ENCODE data around the gene P4HB.

Gene P4HB

DNA sequence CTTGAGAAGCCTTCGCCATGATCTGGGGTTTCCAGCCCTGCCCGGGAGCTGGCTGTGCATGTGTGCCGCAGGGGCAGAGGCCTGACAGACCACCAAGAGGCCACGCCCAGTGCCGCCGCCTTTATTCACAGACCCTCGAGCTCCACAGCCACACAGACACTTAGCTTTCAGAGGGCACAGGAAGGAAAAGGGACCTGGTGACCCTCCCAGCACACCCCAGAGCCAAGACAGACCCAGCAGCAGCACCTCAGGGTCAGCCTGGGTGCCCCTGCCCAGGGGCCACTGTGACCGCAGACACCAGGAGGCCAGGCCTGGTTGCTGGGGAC, 38.1 kb downstream of the P4HB start:
- peaks cover 2% of the 10 kb centered on the region for H3K36me3 Mint-ChIP-seq
- H3K27ac Mint-ChIP-seq: no peak overlapping the region
- H3K9me3 Mint-ChIP-seq (ENCODE audit: low read depth): no peaks in the 10 kb centered on the region
- peaks cover 2% of the 10 kb centered on the region for H3K27me3 Mint-ChIP-seq
- no peaks in the 10 kb centered on the region for H3K4me1 Mint-ChIP-seq (ENCODE audit: low read depth)
- H3K4me3 Mint-ChIP-seq: no peak overlapping the region

- Mint-ChIP-seq H3K9me3 (ENCODE audit: low read depth) (no peaks in the 10 kb centered on the region), H3K27me3 (peaks cover 4% of the 10 kb centered on the region), H3K27ac (no peak overlapping the region), H3K36me3 (peaks cover 2% of the 10 kb centered on the region), H3K4me1 (ENCODE audit: low read depth) (no peaks in the 10 kb centered on the region), H3K4me3 (no peak overlapping the region)
Measured at GRCh38 chr17:81821603-81822311, 38.6 kb downstream of the P4HB start.

DNA sequence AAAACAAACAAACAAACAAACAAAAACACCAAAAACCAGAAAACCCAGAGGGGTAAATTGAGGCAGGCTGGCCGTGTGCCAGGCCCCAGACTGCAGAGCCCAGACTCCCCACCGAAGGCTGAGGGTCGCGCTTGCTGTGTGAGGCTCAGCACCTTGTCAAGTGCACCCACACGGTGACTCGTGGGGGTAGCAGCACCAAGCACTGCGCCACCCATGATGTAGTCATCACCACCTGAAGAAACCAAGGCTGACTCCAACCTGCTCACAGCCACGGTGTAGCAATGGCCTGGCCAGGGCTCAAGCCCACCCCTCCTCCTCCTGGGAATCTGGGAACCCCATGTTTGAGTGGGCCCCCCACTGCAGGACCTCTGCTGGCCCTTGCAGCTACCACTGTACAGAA, 39.2 kb downstream of the P4HB start:
- H3K4me3 Mint-ChIP-seq: no peak overlapping the region
- no peaks in the 10 kb centered on the region for H3K4me1 Mint-ChIP-seq (ENCODE audit: low read depth)
- peaks cover 5% of the 10 kb centered on the region for H3K27me3 Mint-ChIP-seq
- H3K27ac Mint-ChIP-seq: no peak overlapping the region
- H3K9me3 Mint-ChIP-seq (ENCODE audit: low read depth): no peaks in the 10 kb centered on the region
- H3K36me3 Mint-ChIP-seq: peaks cover 2% of the 10 kb centered on the region

- Mint-ChIP-seq H3K4me3 (no peak overlapping the region), H3K27ac (no peak overlapping the region), H3K27me3 (peaks cover 7% of the 10 kb centered on the region)
Measured at GRCh38 chr17:81819708-81820107, 40.6 kb downstream of the P4HB start.

DNA sequence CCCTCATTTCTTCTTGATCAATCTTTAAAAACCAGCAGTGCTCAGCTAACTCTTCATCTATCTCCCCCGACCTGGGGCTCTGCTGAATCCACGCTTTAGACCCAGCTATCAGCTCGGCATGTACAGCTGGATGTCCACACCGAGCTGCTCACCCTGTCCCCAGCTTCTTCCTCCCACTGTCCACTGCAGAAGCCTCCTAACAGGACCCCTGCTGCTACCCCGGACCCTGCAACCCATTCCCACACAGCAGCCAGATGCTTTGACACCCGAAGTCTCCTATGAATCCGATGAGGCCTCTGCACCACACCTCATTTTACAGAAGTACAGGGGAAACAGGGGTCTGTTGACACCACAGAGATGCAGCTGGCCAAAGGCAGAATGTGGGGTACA, 42.6 kb downstream of the P4HB start:
- H3K27me3 Mint-ChIP-seq: peaks cover 7% of the 10 kb centered on the region
- no peaks in the 10 kb centered on the region for H3K9me3 Mint-ChIP-seq (ENCODE audit: low read depth)
- no peaks in the 10 kb centered on the region for H3K36me3 Mint-ChIP-seq
- no peak overlapping the region for H3K27ac Mint-ChIP-seq
- no peak overlapping the region for H3K4me3 Mint-ChIP-seq
- no peaks in the 10 kb centered on the region for H3K4me1 Mint-ChIP-seq (ENCODE audit: low read depth)

More at GRCh38 chr17:81819708-81820107, 40.6 kb downstream of the P4HB start:
- Mint-ChIP-seq H3K4me1 (ENCODE audit: low read depth) (no peaks in the 10 kb centered on the region), H3K9me3 (ENCODE audit: low read depth) (no peaks in the 10 kb centered on the region), H3K36me3 (peaks cover 2% of the 10 kb centered on the region)

- Mint-ChIP-seq H3K9me3 (ENCODE audit: low read depth) (no peaks in the 10 kb centered on the region), H3K36me3 (no peaks in the 10 kb centered on the region), H3K4me3 (no peak overlapping the region), H3K27me3 (peaks cover 7% of the 10 kb centered on the region), H3K27ac (no peak overlapping the region), H3K4me1 (ENCODE audit: low read depth) (no peaks in the 10 kb centered on the region)
Measured at GRCh38 chr17:81815646-81815986, 44.7 kb downstream of the P4HB start.

- Mint-ChIP-seq H3K4me3 (no peak overlapping the region), H3K27me3 (peaks cover 10% of the 10 kb centered on the region), H3K4me1 (ENCODE audit: low read depth) (no peaks in the 10 kb centered on the region), H3K36me3 (no peaks in the 10 kb centered on the region), H3K27ac (no peak overlapping the region), H3K9me3 (ENCODE audit: low read depth) (no peaks in the 10 kb centered on the region)
Measured at GRCh38 chr17:81814748-81815645, 45.3 kb downstream of the P4HB start.

- H3K9me3 Mint-ChIP-seq (ENCODE audit: low read depth): no peaks in the 10 kb centered on the region
- H3K4me3 Mint-ChIP-seq: no peak overlapping the region
- peaks cover 13% of the 10 kb centered on the region for H3K27me3 Mint-ChIP-seq
- no peaks in the 10 kb centered on the region for H3K4me1 Mint-ChIP-seq (ENCODE audit: low read depth)
- H3K27ac Mint-ChIP-seq: no peak overlapping the region
- no peaks in the 10 kb centered on the region for H3K36me3 Mint-ChIP-seq
Measured at GRCh38 chr17:81813861-81814683, 46.3 kb downstream of the P4HB start.

GRCh38 chr17:81813371-81813684, 47.0 kb downstream of the P4HB start:
- Mint-ChIP-seq H3K4me3 (no peak overlapping the region), H3K4me1 (ENCODE audit: low read depth) (no peaks in the 10 kb centered on the region), H3K9me3 (ENCODE audit: low read depth) (no peaks in the 10 kb centered on the region), H3K27me3 (peaks cover 13% of the 10 kb centered on the region), H3K27ac (no peak overlapping the region), H3K36me3 (no peaks in the 10 kb centered on the region)

DNA sequence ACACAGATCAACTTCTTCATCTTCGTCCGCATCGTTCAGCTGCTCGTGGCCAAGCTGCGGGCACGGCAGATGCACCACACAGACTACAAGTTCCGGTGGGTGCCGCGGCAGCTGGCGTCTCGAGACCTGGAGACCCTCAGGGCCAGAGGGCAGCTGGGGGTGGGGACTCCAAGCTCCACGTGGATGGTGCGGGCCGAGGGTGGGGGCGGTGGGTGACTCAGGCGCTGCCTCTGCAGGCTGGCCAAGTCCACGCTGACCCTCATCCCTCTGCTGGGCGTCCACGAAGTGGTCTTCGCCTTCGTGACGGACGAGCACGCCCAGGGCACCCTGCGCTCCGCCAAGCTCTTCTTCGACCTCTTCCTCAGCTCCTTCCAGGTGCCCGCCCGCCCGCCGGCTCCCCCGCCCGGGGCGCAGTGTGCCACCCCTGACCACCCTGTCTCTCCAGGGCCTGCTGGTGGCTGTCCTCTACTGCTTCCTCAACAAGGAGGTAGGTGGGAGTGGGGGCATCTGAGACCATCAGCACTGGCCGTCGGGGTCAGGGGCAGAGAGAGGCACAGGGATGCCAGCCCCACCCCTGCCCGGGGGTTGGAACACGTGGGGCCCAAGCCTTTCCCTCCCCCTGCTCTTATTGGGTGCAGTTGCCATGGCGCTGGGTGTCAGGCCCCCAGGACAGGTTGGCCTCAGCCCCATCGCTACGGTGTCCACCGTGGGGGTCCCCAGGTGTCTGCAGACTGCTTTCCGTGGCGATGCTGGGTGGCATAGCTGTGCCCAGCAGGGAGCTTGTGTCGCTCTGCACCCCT, 47.6 kb downstream of the P4HB start:
- no peak overlapping the region for H3K4me3 Mint-ChIP-seq
- no peaks in the 10 kb centered on the region for H3K4me1 Mint-ChIP-seq (ENCODE audit: low read depth)
- H3K9me3 Mint-ChIP-seq (ENCODE audit: low read depth): no peaks in the 10 kb centered on the region
- no peaks in the 10 kb centered on the region for H3K36me3 Mint-ChIP-seq
- no peak overlapping the region for H3K27ac Mint-ChIP-seq
- peaks cover 12% of the 10 kb centered on the region for H3K27me3 Mint-ChIP-seq

DNA sequence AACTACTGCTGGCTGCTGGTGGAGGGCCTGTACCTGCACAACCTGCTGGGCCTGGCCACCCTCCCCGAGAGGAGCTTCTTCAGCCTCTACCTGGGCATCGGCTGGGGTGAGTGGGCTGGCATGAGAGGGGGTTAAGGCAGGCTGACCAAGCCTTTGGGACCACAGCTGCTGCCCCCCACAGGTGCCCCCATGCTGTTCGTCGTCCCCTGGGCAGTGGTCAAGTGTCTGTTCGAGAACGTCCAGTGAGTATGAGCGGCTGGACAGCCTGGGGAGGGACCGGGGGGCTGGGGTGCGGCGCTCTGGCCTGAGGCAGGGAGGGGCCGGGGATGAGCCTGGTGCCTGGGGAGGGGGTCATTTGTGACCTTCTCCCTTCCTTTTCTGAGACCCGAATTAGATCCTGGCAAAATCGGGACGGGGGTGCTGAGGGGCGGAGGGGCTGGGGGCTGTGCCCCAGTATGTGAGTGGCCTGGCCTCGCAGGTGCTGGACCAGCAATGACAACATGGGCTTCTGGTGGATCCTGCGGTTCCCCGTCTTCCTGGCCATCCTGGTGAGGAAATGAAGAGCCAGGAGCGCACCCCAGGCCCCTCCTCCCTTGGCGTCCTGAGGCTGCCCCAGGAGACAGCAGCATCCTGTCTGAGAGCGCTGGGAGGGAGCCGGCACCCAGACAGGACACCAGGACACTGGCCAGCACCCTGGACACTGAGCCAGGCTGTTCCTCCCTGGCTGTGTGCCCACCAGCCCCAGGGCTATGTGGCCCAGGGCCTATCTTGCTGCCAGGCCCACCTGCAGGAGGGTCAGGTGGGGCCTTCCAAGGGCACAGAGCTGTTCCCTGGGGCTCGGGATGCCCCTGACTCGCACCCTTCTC, 48.4 kb downstream of the P4HB start:
- Mint-ChIP-seq H3K36me3 (no peaks in the 10 kb centered on the region), H3K4me3 (no peak overlapping the region), H3K4me1 (ENCODE audit: low read depth) (no peaks in the 10 kb centered on the region), H3K27me3 (peaks cover 12% of the 10 kb centered on the region), H3K9me3 (ENCODE audit: low read depth) (no peaks in the 10 kb centered on the region), H3K27ac (no peak overlapping the region)

- H3K27me3 Mint-ChIP-seq: peaks cover 8% of the 10 kb centered on the region
- H3K27ac Mint-ChIP-seq: no peak overlapping the region
- no peak overlapping the region for H3K4me3 Mint-ChIP-seq
- no peaks in the 10 kb centered on the region for H3K9me3 Mint-ChIP-seq (ENCODE audit: low read depth)
- H3K36me3 Mint-ChIP-seq: no peaks in the 10 kb centered on the region
- no peaks in the 10 kb centered on the region for H3K4me1 Mint-ChIP-seq (ENCODE audit: low read depth)
Measured at GRCh38 chr17:81810892-81811704, 49.2 kb downstream of the P4HB start.

DNA sequence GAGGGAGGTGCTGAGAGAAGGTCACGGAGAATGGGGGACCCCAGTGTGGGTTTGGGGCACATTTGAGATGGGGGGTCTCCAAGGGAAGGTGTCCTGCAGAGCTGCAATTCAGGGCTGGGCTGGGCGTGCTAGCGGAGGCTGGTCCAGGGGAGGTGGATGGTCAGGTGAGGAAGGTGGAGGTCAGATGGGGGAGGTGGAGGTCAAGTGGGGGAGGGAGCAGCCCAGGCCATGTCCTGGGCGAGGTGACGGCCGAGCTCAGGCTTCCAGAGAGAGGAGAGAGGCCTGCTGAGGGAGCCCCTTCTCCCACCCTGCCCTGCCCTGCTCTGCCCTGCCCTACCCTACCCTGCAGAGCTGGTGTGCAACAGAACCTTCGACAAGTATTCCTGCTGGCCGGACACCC, 49.9 kb downstream of the P4HB start:
- peaks cover 7% of the 10 kb centered on the region for H3K27me3 Mint-ChIP-seq

More for the DNA sequence above, 49.9 kb downstream of the P4HB start:
- H3K4me1 Mint-ChIP-seq (ENCODE audit: low read depth): no peaks in the 10 kb centered on the region
- H3K36me3 Mint-ChIP-seq: no peaks in the 10 kb centered on the region
- H3K4me3 Mint-ChIP-seq: no peak overlapping the region
- H3K9me3 Mint-ChIP-seq (ENCODE audit: low read depth): no peaks in the 10 kb centered on the region
- no peak overlapping the region for H3K27ac Mint-ChIP-seq
